ENCODE measurements around the gene IARS2.

Gene IARS2

DNA sequence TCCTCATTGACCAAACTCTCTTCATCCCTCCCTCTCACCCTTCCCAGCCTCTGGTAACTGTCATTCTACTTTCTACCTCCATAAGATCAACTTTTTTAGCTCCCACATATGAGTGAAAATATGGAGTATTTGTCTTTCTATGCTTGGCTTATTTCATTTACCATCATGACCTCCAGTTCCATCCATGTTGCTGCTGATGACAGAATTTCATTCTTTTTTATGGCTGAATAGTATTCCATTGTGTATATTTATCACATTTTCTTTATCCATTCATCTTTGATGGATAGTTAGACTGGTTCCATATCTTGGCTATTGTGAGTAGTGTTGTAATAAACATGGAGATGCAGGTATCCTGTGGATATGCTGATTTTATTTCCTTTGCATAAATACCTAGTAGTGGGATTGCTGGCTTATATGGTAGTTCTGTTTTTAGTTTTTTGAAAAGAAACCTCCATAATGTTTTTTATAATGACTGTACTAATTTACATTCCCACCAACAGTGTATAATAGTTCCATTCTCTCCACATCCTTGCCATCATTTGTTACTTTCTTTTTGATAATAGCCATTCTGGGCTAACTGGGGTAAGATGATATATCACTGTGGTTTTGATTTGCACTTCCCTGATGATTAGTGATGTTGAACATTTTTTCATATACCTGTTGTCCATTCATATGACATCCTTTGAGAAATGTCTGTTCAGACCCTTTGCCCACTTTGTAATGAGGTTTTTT, 35.7 kb downstream of the IARS2 start:
- DNase-seq (ENCODE audit: low read depth): no peak
- TF ChIP-seq, protein P1, sequence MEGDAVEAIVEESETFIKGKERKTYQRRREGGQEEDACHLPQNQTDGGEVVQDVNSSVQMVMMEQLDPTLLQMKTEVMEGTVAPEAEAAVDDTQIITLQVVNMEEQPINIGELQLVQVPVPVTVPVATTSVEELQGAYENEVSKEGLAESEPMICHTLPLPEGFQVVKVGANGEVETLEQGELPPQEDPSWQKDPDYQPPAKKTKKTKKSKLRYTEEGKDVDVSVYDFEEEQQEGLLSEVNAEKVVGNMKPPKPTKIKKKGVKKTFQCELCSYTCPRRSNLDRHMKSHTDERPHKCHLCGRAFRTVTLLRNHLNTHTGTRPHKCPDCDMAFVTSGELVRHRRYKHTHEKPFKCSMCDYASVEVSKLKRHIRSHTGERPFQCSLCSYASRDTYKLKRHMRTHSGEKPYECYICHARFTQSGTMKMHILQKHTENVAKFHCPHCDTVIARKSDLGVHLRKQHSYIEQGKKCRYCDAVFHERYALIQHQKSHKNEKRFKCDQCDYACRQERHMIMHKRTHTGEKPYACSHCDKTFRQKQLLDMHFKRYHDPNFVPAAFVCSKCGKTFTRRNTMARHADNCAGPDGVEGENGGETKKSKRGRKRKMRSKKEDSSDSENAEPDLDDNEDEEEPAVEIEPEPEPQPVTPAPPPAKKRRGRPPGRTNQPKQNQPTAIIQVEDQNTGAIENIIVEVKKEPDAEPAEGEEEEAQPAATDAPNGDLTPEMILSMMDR (IDR thresholded peaks at IDR 0.05; ENCODE audit: control insufficient read depth, insufficient read depth, low read depth, low read length, missing control alignments): no peak
- H3K4me3 ChIP-seq (ENCODE audit: control insufficient read depth, low read depth, low read length): no peak overlapping the region

DNA sequence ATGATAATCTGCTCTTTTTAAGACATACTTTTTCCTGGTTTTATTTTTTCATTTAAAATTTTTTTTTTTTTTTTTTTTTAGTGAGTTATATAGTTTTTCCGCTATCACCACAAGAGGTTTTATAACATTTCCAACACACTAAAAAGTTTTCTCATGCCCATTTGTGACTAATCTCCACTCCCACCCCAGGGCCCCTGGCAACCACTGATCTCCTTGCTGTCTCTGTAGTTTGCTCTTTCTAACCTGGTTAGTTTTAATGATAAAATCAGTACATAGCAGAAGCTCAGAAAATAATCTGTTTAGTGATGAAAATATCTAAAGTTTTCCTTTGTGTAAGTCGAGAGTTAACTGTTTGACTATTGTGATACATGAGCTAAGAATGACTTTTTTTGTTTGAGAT, 41.8 kb downstream of the IARS2 start:
- TF ChIP-seq, protein P1 (IDR thresholded peaks at IDR 0.05; ENCODE audit: control insufficient read depth, insufficient read depth, low read depth, low read length, missing control alignments): no peak
- H3K4me3 ChIP-seq (ENCODE audit: control insufficient read depth, low read depth, low read length): no peak overlapping the region
- DNase-seq (ENCODE audit: low read depth): no peak

DNA sequence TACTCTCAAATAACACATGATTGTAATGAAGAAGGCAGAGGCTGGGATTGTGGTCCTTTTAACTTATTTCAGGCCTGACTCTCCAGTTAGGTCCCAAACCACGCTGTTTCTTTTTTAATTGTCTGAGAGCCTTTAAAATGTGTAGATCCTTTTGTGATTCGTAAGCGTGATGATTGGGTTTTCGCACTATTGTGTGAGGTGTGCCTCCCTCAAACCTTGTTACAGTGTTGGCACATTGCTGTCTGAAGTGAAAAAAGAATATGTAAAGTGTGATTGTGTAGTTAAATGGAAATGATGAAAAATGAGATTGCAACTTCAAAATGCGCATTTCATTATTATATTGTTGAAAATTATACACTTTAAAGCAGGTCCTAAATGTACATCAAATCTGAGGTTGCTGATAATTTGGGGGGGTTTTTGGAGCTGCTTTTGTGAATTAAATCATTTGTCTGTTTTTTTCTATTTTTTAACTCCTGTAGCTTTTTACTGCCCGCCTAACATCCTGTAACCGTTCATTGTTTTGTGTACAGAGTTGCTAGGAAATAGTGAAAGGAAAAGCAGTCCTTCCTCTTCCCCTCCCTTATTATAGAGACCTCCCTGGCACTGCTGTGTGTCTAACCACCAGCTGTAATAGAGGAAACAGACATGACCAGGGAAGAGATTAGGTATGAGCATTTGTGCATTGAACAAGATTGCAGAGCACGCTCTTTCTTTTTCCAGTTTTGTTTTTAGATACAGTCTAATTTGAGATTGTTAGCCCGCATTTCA, 43.3 kb downstream of the IARS2 start:
- DNase-seq (ENCODE audit: low read depth): no peak

GRCh38 chr1:220139966-220140365, 46.0 kb downstream of the IARS2 start:
- no peak overlapping the region for H3K4me3 ChIP-seq (ENCODE audit: control insufficient read depth, low read depth, low read length)
- TF ChIP-seq, protein P1 (IDR thresholded peaks at IDR 0.05; ENCODE audit: control insufficient read depth, insufficient read depth, low read depth, low read length, missing control alignments): no peak
- no peak for DNase-seq (ENCODE audit: low read depth)

More for the DNA sequence above, 43.3 kb downstream of the IARS2 start:
- TF ChIP-seq, protein P1 (IDR thresholded peaks at IDR 0.05; ENCODE audit: control insufficient read depth, insufficient read depth, low read depth, low read length, missing control alignments): no peak
- no peak overlapping the region for H3K4me3 ChIP-seq (ENCODE audit: control insufficient read depth, low read depth, low read length)

DNA sequence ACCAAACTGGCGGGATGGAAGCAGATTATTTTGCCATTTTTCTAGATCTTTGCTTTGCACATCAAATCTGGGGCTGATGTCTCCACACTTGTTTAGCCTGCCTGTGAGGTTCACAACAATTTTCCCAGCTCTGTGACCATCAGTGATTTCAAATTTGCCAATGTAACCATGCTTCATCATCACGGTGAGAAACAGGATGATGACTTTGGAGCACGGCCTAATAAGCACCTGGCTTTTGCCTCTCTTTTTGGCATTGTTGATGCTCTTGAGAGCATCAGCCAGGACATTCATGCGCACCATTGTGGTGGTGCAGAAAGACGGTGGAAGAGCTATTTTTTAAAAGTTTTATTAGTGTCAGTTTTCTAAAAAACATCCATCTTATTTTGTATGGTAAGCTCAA, 50.1 kb downstream of the IARS2 start:
- no peak overlapping the region for H3K4me3 ChIP-seq (ENCODE audit: control insufficient read depth, low read depth, low read length)
- TF ChIP-seq, protein P1 (IDR thresholded peaks at IDR 0.05; ENCODE audit: control insufficient read depth, insufficient read depth, low read depth, low read length, missing control alignments): no peak
- no peak for DNase-seq (ENCODE audit: low read depth)

DNA sequence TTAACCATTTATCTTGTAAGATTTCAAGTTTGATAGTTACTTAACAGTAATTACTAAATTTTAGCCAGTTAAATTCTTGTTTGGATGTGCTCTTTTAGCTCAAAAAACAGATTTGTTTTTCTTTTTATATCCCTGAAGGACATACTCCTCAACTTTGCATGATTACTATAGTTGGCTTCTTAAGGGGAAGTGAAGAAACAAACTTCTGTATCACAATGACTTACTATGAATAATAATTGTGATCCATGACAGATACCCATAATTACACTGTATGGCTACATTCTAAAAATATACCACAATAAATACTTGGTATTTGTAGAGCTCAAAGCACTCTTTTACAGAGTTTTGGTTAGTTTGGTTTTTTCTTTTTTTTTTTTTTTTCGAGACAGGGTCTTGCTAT, 55.8 kb downstream of the IARS2 start:
- TF ChIP-seq, protein P1 (IDR thresholded peaks at IDR 0.05; ENCODE audit: control insufficient read depth, insufficient read depth, low read depth, low read length, missing control alignments): no peak
- no peak overlapping the region for H3K4me3 ChIP-seq (ENCODE audit: control insufficient read depth, low read depth, low read length)
- DNase-seq (ENCODE audit: low read depth): no peak

Data from AG09309 (cell line).